Hepatocyte (in vitro differentiated cells): ENCODE results near the gene CAPNS2.

ENCODE experiments used
- CTCF ChIP-seq: fragments of 200-600 bp; sonication (generic); IDR thresholded peaks from 2 replicates; pipeline ENCODE4 v1.5.1; 2016; ENCODE audit warnings: antibody characterized with exemption, mild to moderate bottlenecking; ENCODE audit not compliant: poor library complexity
- EZH2 ChIP-seq: fragments of 200-600 bp; sonication (generic); IDR thresholded peaks from 2 replicates; pipeline ENCODE4 v1.6.1; 2016; ENCODE audit warnings: antibody characterized with exemption, mild to moderate bottlenecking, borderline replicate concordance
- EZH2phosphoT487 ChIP-seq: fragments of 200-600 bp; sonication (generic); IDR thresholded peaks from one replicate; pipeline ENCODE4 v1.6.1; 2018; ENCODE audit warnings: antibody characterized with exemption, mild to moderate bottlenecking, low read depth, moderate library complexity; ENCODE audit not compliant: unreplicated experiment, severe bottlenecking

- no peak for TF ChIP-seq CTCF
- TF ChIP-seq EZH2, result no peak
- no peak for TF ChIP-seq EZH2phosphoT487
Measured at GRCh38 chr16:55555436-55555835, 11.0 kb upstream of the CAPNS2 start.
